Testis (tissue), 3 donors: ENCODE results near the gene MBD6. TPM values are rescaled to one million over a fixed set of nuclear protein-coding genes. Genes with fewer than 3 reads are reported as not detected.

Experiments
- DNase-seq: peaks from one replicate; pipeline ENCODE4 v3.0.0-alpha.2; 2019
- H3K27ac ChIP-seq, 2 donors: fragments of 200-600 bp; sonication (generic); one replicate each; pipeline ENCODE4 v1.5.1; 2019
- H3K27me3 ChIP-seq: fragments of 200-600 bp; sonication (generic); one replicate; pipeline ENCODE4 v1.5.1; 2019
- H3K36me3 ChIP-seq: fragments of 200-600 bp; sonication (generic); one replicate; pipeline ENCODE4 v1.5.1; 2017; ENCODE audit warnings: low read depth; ENCODE audit errors: missing control alignments
- H3K4me1 ChIP-seq: fragments of 200-600 bp; sonication (generic); one replicate; pipeline ENCODE4 v1.5.1; 2019
- H3K4me3 ChIP-seq, 2 donors: fragments of 200-600 bp; sonication (generic); one replicate each; pipeline ENCODE4 v1.5.1; 2017 to 2019
- H3K9me3 ChIP-seq: fragments of 200-600 bp; sonication (generic); one replicate; pipeline ENCODE4 v1.5.1; 2017
- CTCF ChIP-seq, 3 experiments: fragments of 450-650 bp in 2 of 3; fragments of 200-600 bp in 1 of 3; sonication (generic) in 1 of 3; IDR thresholded peaks; one replicate each; pipeline ENCODE4 v1.5.1; 2016 to 2019; ENCODE audit warnings: antibody characterized with exemption in 3 of 3, mild to moderate bottlenecking in 2 of 3, moderate library complexity in 1 of 3
- POLR2A ChIP-seq: fragments of 450-650 bp; IDR thresholded peaks from one replicate; pipeline ENCODE4 v1.6.1; 2017; ENCODE audit warnings: antibody characterized with exemption, mild to moderate bottlenecking, moderate library complexity
- WGBS, 2 donors: methylation state at CpG; one replicate each; pipeline ENCODE4 v1.1.5; 2018; 5-methylcytosine and 5-hydroxymethylcytosine counted together
- intact Hi-C: fragments of 100-400 bp; cut with DNase I; formaldehyde crosslinking; loops from one replicate; pipeline ENCODE4 v1.15.1; 2023; ENCODE audit warnings: low total_unique reads
- polyA plus RNA-seq: library from polyadenylated mRNA; stranded (reverse); fragments of 350-450 nt; fragmentation: Illumina TruSeq; extraction: RNeasy Lipid Tissue Mini Kit (QIAGEN cat#74804); gene quantifications from one replicate; pipeline ENCODE4 v1.2.3, GENCODE V29; 2014; ENCODE audit warnings: low read depth, low replicate concordance; ENCODE audit not compliant: insufficient read depth
- total RNA-seq, 2 donors: library from RNA; depleted of rRNA; stranded (reverse); fragments of >200 nt; gene quantifications; one replicate each; pipeline ENCODE4 v1.2.3, GENCODE V29; 2016

The MBD6 gene
- total and polyA plus RNA-seq, 3 donors from 2014 or later = 84.7 to 130 (median 86.6) TPM

- no peak for TF ChIP-seq POLR2A
- no peak for TF ChIP-seq CTCF (IDR thresholded peaks at IDR 0.05)
- intact Hi-C loops = no loop called here
- WGBS, 2 donors = 56 to 57% methylated on average over 11 of the region's 11 CpGs
- Histone ChIP-seq H3K27me3 (no peaks in the 10 kb centered on the region), H3K9me3 (no peaks in the 10 kb centered on the region), H3K27ac (peak overlapping the region in 1 of 2 donors; percentile 99), H3K4me1 (peaks cover 30% of the 10 kb centered on the region), H3K36me3 (no peaks in the 10 kb centered on the region), H3K4me3 (no peak overlapping the region)
- no peak for DNase-seq
Measured at GRCh38 chr12:57524814-57525614, 2.4 kb downstream of the MBD6 start.

GRCh38 chr12:57525615-57526383, 3.2 kb downstream of the MBD6 start:
- Histone ChIP-seq H3K27ac (no peak overlapping the region), H3K36me3 (no peaks in the 10 kb centered on the region), H3K4me3 (no peak overlapping the region), H3K4me1 (peaks cover 30% of the 10 kb centered on the region), H3K27me3 (no peaks in the 10 kb centered on the region), H3K9me3 (no peaks in the 10 kb centered on the region)
- DNase-seq = no peak
- intact Hi-C loops = no loop called here
- TF ChIP-seq POLR2A = no peak
- TF ChIP-seq CTCF (IDR thresholded peaks at IDR 0.05) = no peak
- WGBS, 2 donors = 80 to 86% methylated on average over 13 to 16 of the region's 16 CpGs

- Histone ChIP-seq H3K27ac (no peak overlapping the region), H3K4me3 (no peak overlapping the region), H3K27me3 (no peaks in the 10 kb centered on the region), H3K36me3 (no peaks in the 10 kb centered on the region), H3K9me3 (no peaks in the 10 kb centered on the region), H3K4me1 (peaks cover 24% of the 10 kb centered on the region)
- TF ChIP-seq CTCF (IDR thresholded peaks at IDR 0.05) (no peak), POLR2A (no peak)
- DNase-seq = no peak
- intact Hi-C loops = no loop called here
- 83 to 91% methylated on average over 4 of the region's 4 CpGs for WGBS, 2 donors
Measured at GRCh38 chr12:57526477-57527126, 4.0 kb downstream of the MBD6 start.

GRCh38 chr12:57527184-57527583, 4.6 kb downstream of the MBD6 start:
- Histone ChIP-seq H3K36me3 (no peaks in the 10 kb centered on the region), H3K4me1 (peaks cover 18% of the 10 kb centered on the region), H3K9me3 (no peaks in the 10 kb centered on the region), H3K27me3 (no peaks in the 10 kb centered on the region), H3K4me3 (no peak overlapping the region), H3K27ac (no peak overlapping the region)
- 78% methylated on average over 5 of the region's 5 CpGs for WGBS, 2 donors
- DNase-seq = no peak
- no peak for TF ChIP-seq POLR2A
- intact Hi-C loops = no loop called here

- 80 to 86% methylated on average over 10 to 12 of the region's 12 CpGs for WGBS, 2 donors
- Histone ChIP-seq H3K4me1 (peaks cover 18% of the 10 kb centered on the region), H3K27me3 (no peaks in the 10 kb centered on the region), H3K27ac (no peak overlapping the region), H3K4me3 (no peak overlapping the region), H3K36me3 (no peaks in the 10 kb centered on the region), H3K9me3 (no peaks in the 10 kb centered on the region)
- no peak for DNase-seq
- TF ChIP-seq POLR2A (no peak), CTCF (IDR thresholded peaks at IDR 0.05) (no peak)
- intact Hi-C loops = no loop called here
Measured at GRCh38 chr12:57528176-57528575, 5.6 kb downstream of the MBD6 start.
